MM.1S (cell line): Measurements from ENCODE around the gene ARID5A.

Source experiments
- CTCF ChIP-seq: fragments of 300-600 bp; sonication (generic); IDR thresholded peaks from 2 replicates; pipeline ENCODE4 v1.5.1; 2016; ENCODE audit warnings: antibody characterized with exemption, low read length, mixed read lengths
- EZH2 ChIP-seq: fragments of 300-600 bp; sonication (generic); optimal IDR thresholded peaks from 2 replicates; pipeline ENCODE3; 2017; ENCODE audit warnings: low read depth, mild to moderate bottlenecking, antibody characterized with exemption, low read length, mixed read lengths

- TF ChIP-seq CTCF (no peak), EZH2 (no peak)
Measured at GRCh38 chr2:96540136-96540535, 3.6 kb downstream of the ARID5A start.
